IPS DF 4.7 (cell line): ENCODE results near the gene ARHGAP10.
"Not testable (repeated sequence)": the region's sequence is repeated elsewhere in the genome, so short reads cannot be mapped to it uniquely, and the experiment has no call there.

Experiments used
- DNase-seq: peaks from one replicate; pipeline ENCODE4 v3.0.0-alpha.2; 2013; ENCODE audit warnings: low spot score; ENCODE audit errors: extremely low read depth

The ARHGAP10 gene

DNA sequence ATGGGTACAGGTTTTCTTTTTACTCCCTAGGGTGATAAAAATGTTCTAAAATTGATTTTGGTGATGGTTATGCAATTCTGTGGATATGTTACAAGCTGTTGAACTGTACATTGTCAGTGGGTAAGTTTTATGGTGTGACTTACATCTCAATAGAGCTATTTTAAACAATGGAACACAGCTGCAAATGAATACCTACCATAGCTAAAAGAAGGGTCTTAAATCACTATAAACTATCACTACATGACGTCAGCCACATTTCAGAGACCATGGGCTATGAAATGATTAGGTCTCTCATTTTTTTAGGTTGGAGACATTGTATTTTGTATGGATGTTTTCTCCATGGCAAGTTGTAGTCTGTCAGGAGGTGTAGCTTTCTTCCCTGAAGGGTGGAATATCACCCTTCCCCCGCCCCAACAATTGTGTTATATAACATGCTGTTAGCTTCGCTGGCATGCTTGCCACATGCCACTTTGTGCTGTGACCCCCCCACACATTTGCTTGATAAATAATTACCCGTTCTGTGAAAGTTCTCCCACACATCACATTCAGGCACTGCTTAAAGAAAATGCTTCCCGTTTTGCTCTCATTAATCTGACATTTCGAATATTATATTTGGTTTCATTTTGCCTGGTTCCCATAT lies 159.7 kb downstream of the ARHGAP10 start:
- no peak for DNase-seq

DNA sequence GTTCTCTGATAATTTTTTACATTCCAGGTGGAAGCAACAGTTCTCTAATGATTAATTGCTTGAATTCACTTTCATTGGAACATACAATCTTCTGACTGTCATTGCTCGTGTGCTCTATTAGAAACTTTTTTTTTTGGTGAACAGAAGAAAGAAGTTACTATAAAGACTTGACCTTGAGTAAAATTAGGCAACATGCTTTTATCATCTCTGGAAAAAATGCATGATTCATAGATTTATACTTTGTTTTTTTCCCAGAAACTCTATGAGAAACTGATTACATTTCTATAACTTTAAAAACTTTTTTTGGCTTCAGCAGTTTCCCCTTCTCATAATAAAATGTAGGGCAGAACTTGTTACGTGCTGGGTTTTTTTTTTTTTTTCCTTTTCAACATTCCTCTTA lies 167.6 kb downstream of the ARHGAP10 start:
- no peak for DNase-seq

DNA sequence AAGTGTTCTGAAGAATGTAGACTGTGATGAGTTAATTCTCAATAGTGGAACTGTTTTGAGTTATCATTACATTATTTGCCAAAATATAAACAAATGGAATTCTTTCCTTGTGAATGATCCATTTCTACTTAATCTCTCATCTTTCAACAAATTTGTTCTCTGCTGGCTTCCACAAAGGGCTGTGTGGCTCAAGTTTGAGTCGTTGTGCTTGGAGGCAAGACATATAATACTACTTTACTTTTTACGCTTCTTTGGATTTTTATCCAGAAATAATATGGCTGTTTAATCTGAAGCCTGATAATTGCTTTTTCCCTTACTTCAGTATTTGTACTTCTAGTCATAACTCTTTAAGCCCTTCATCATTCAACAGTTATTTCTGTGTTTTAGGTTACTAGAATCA lies 169.5 kb downstream of the ARHGAP10 start:
- DNase-seq = no peak

DNA sequence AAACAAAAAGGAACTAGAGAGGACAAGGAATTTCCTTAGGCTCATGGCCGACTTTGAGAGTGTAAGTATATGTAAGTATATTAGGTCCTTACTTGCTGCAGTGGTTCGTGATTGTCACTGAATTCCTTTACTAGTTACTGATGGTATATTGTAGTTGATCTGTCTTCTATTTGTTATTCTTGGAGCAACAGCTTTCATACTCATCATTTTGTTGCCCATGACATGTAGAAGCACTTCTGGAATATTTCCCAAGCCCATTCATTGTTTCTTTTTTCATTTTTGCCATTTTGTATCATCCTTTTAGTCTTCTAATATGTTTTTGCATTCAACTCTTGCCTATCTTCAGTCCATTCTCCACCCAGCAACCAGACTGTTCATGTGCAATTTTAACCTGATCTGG lies 170.0 kb downstream of the ARHGAP10 start:
- no peak for DNase-seq

- DNase-seq = no peak
Measured at GRCh38 chr4:147909225-147909624, 177.3 kb downstream of the ARHGAP10 start.

DNA sequence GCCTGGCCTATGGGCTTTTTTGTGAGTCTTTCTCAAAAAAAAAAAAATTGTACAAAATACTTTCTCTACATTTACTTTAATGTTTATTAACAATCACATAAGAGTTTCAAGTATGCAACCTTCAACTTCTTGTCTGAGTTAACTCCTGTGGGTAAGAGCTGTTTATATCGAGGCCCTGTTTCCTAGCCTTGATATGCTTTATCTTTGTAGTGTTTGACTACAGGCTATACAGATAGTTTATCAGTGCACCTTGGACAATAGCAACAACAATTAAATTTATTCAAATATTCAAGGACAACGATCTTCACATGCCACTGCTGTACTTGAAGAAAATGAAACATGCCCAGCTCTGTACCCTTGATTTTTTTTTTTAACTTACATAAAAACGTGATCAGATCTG lies 178.4 kb downstream of the ARHGAP10 start:
- DNase-seq = no peak

DNA sequence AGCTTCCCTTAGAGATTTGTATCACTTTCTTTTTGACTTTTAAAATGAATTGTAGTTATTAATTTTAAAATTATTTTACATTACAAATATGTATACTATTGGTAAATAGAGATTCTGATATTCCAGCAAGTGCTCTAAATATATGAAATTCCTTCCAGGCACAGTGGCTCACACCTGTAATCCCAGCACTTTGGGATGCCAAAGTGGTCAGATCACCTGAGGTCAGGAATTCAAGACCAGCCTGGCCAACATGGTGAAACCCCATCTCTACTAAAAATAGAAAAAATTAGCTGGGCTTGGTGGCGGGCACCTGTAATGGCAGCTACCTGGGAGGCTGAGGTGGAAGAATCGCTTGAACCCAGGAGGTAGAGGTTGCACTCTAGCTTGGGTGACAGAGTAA lies 180.2 kb downstream of the ARHGAP10 start:
- not testable (repeated sequence) for DNase-seq

- DNase-seq = no peak
Measured at GRCh38 chr4:147913137-147913536, 181.2 kb downstream of the ARHGAP10 start.

DNA sequence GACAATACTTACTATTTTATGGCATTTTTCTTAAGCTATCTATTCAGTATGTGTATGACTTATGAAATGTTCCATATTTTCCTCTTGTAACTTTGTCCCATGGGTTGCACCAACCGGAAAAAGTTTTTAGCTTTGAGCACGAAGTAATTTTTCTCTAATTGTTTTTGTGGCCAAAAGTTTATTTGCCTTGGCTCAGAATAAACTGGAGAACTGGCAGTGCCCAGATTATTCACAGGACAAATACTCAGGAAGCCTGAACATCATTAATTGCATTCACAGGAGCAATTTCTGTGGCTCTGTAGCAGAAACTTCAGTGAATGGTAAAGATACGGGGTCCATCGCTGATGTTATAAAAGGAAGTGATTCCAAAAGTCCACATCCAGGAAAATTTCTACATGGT lies 184.5 kb downstream of the ARHGAP10 start:
- DNase-seq = no peak

- DNase-seq = no peak
Measured at GRCh38 chr4:147923381-147923780, 191.5 kb downstream of the ARHGAP10 start.

DNA sequence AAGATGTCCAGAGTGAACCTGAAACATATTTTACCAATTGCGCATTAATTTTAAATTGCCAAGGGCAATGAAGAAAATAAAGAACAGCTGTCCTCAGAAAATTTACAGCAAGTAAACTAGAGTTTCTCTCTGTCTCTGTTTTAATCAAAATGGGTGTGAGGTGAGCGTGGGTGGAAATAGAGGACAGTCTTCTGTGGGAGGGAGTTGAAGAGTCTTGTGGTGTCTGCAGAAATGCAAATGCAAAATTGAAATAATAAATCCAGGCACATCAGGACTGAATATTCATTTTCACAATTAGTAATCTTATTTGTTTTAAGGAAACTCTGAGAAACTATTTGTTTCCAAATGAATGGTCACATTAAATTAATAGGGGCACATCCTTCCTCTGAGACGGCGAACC lies 192.0 kb downstream of the ARHGAP10 start:
- DNase-seq = no peak

- DNase-seq = peak; percentile 25
Measured at GRCh38 chr4:147924604-147925412, 192.9 kb downstream of the ARHGAP10 start.

GRCh38 chr4:147927377-147928137 lies 195.7 kb downstream of the ARHGAP10 start:
- DNase-seq = no peak

DNA sequence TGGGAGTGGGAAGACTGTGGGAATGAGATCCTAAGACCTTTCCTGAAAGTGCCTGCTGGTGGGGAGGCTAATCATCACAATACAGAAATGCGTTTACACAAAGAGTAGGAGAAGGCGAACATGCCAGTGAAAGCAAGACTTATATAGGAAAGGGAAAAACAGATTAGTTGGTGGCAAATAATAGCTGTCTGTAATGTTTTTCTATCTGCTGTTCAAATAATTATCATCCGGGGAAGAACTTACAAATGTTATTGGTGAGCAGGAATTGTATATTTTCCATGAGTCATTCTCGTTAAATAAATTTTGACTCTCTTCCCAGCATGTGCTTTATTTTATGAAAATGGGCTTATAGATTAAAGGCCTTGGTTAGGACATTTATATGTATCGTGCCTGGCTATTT lies 196.5 kb downstream of the ARHGAP10 start:
- no peak for DNase-seq

GRCh38 chr4:147929746-147930145 lies 197.9 kb downstream of the ARHGAP10 start:
- DNase-seq = no peak

DNA sequence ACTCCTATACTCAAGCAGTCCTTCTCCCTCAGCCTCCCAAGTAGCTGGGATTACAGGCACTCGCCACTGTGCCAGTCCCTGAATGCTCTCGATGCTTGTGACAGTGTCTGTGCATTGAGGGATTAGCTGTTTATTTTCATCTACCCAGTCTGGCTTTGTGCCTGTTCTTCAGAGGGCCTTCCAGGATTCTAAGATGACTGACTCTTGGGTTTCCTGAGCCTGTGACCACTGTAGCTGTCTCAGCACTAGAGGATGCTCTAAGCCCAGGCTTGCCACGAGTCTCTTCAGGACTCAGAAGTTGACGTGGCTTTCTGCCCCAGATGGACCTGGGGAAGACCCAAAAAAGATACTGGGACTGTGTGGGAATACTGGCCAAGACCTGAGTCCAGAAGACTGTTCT lies 201.4 kb downstream of the ARHGAP10 start:
- DNase-seq = no peak

DNA sequence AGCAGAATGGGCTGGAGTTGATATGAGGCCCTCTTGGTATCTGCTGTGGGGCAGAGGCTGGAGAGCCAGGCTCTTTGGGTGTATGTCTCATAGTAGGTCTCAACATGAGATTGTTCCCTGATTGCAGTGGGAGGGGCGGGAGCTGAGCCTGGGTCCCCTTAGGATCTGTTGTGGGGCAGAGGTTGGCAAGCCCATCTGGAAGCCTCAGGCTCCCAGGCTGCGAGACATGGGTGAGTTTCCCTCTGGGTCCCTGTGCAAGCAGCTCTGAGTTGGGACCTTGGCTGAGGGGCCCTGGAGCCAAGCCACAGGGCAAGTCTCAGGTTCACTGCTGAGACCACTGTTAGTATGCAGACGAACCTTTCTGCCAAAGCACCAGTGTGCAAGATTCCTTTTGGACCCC lies 201.9 kb downstream of the ARHGAP10 start:
- no peak for DNase-seq

GRCh38 chr4:147938496-147938895 lies 206.6 kb downstream of the ARHGAP10 start:
- DNase-seq = no peak

DNA sequence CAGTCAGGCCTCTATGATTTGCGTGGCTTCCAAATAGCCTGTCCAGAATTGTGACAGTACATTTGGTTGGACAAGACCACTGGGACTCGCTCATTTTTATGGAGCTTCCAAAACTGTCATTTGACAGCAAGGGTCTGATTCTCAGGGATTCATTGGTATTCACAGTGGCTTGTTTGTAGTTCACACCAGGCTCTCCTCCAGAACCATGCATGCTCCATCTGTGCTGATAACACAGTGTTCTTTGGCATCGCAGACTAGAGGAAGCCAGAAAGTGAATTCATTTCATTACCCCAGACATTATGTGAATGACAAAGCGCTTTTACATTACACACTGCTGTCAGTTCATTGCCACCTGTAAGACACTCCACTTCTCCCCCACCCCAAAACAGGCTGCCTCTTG lies 208.3 kb downstream of the ARHGAP10 start:
- no peak for DNase-seq

DNA sequence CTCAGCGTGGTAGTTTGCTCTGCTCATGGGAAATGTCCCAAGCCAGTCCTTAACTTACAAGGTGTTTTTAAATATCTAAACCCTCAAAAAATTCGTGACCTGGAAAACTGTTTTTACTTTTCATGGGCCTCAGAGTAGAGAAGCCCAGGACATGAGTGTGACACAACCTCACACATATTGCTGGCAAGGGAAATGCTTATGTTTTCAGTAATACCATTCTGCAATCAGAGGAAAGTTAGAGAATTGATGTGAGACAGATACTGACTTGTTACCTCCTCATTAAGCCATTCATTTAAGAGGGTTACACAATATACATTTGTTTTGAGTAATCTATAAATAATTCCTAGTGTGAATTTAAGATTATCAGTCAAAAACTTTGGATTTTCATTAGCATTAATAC lies 209.5 kb downstream of the ARHGAP10 start:
- DNase-seq = no peak

DNA sequence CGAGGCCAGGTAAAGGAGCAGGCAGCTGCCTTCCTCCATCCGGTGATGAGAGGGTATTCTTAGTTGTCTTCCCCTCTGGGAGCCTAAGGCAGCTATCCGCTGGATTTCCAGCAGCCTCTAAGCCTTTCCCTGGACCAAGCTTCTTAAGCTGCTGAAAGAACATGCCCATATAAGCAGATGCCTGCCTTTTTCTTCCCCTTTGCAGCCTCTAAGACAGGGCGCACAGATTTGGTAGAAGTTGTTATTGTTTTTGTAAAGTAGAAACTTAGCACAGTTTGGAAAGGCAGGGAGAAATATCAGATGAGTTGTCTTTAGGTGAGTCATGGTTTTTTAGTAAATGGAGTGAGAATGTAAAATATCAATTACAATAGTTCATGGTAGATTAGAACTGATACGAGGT lies 210.8 kb downstream of the ARHGAP10 start:
- DNase-seq = no peak

DNA sequence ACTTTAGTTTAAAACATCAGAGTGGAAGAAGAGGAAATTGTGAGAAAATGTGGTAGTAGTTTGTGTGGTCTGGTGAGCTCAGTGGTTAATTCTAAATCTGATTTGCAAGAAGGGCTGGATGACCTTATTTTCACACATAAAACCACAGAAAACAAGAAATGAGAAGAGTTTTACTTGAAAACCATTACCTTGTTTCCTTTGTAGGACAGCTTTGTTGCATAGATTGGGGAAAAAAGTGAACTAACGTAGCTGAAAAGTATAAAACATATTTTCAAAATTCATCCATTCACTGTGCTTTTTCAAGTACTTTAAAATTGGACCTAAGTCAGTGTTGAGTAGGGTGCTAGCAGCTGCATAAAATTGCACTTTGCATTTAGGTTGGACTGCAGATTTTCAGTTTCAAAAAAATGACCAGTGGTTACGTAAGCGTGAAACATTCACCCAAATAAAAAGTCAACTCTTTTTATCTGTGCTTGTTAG lies 211.3 kb downstream of the ARHGAP10 start:
- no peak for DNase-seq
